Activated T-cell treated with anti-CD3 and anti-CD28 coated beads for 48 hours (primary cell): ENCODE measurements around the gene KRTAP5-1.

Source experiments
- DNase-seq: peaks from one replicate; pipeline ENCODE4 v3.0.0-alpha.2; 2020; ENCODE audit warnings: low read depth

KRTAP5-1 gene

GRCh38 chr11:1542267-1542666, 42.8 kb downstream of the KRTAP5-1 start:
- no peak for DNase-seq

- no peak for DNase-seq
These were observed 43.4 kb downstream of the KRTAP5-1 start for GRCh38 chr11:1541474-1542204.

- no peak for DNase-seq
These were observed 45.0 kb downstream of the KRTAP5-1 start for GRCh38 chr11:1540074-1540473.

- DNase-seq = no peak
These were observed 46.9 kb downstream of the KRTAP5-1 start for GRCh38 chr11:1538153-1538552.

- no peak for DNase-seq
These were observed 48.8 kb downstream of the KRTAP5-1 start for GRCh38 chr11:1536065-1536843.

GRCh38 chr11:1534682-1535081, 50.4 kb downstream of the KRTAP5-1 start:
- no peak for DNase-seq
